Immature natural killer cell (primary cell): ENCODE measurements around the gene EMP2. TPM values are rescaled to one million over a fixed set of nuclear protein-coding genes. Genes with fewer than 3 reads are reported as not detected.

Source experiments
- polyA plus RNA-seq, 3 donors: library from polyadenylated mRNA; unstranded; fragments of 300-500 nt; fragmentation: Illumina TruSeq; gene quantifications; one replicate each; pipeline ENCODE4 v1.2.3, GENCODE V29; 2021

The EMP2 gene
- polyA plus RNA-seq, 3 donors from 2014 or later, result not detected

Other genes starting within 250 kb of the EMP2 start
- 100 to 1,000 TPM in 1 of 3 donors, 10 to 100 TPM in 2; 34.5 to 118 (median 39.1) TPM for gene ATF7IP2, start 194.5 kb downstream of the EMP2 start, polyA plus RNA-seq
- not detected for gene TEKT5, start 114.3 kb upstream of the EMP2 start, polyA plus RNA-seq
- gene NUBP1, start 163.2 kb upstream of the EMP2 start, polyA plus RNA-seq, result 10 to 100 TPM; 19.7 to 29.4 (median 21.0) TPM
- under 1 TPM; 0.09 to 0.46 (median 0.14) TPM for gene TVP23A, start 238.2 kb upstream of the EMP2 start, polyA plus RNA-seq